WTC11 (cell line): ENCODE results near the gene SLC8A1. TPM values are rescaled to one million over a fixed set of nuclear protein-coding genes. Genes with fewer than 3 reads are reported as not detected.

Experiments used
- ATAC-seq: fragments of 200-7000 bp; cut with Tn5 transposase; 2 replicates; pipeline ENCODE4 v1.10.0; 2021; ENCODE audit warnings: mild to moderate bottlenecking, moderate library complexity
- CTCF ChIA-PET: fragments of 300-600 bp; sonication (Branson Sonifier 250); formaldehyde crosslinking; loops from one replicate; lab custom pipeline; 2021; ENCODE audit warnings: antibody characterized with exemption; lab: Charles Lee
- POLR2A ChIA-PET: fragments of 350-600 bp; sonication (Branson Sonifier 250); formaldehyde crosslinking; loops from one replicate; lab custom pipeline; 2021; ENCODE audit warnings: antibody characterized with exemption; lab: Charles Lee
- DNase-seq: peaks from one replicate; pipeline ENCODE4 v3.0.0; 2021; ENCODE audit warnings: low spot score
- H3K27ac Mint-ChIP-seq: 2 replicates; pipeline ENCODE4 v1.8.0; 2021; ENCODE audit warnings: mixed read lengths
- H3K27me3 Mint-ChIP-seq: 2 replicates; pipeline ENCODE4 v1.8.0; 2021; ENCODE audit warnings: low read depth, mild to moderate bottlenecking, moderate library complexity, mixed read lengths
- H3K36me3 Mint-ChIP-seq: 2 replicates; pipeline ENCODE4 v1.8.0; 2021; ENCODE audit warnings: mixed read lengths
- H3K4me1 Mint-ChIP-seq: 2 replicates; pipeline ENCODE4 v1.8.0; 2022; ENCODE audit warnings: mixed read lengths
- H3K4me3 Mint-ChIP-seq: 2 replicates; pipeline ENCODE4 v1.8.0; 2021; ENCODE audit warnings: mild to moderate bottlenecking, moderate library complexity, mixed read lengths
- H3K9me3 Mint-ChIP-seq: 2 replicates; pipeline ENCODE4 v1.8.0; 2021; ENCODE audit warnings: mixed read lengths
- ARID4B ChIP-seq: sonication (generic); formaldehyde crosslinking; IDR thresholded peaks from 2 replicates; pipeline ENCODE4 v1.8.0; 2023; ENCODE audit warnings: missing genetic modification reagents, mild to moderate bottlenecking, borderline replicate concordance
- CREB1 ChIP-seq: sonication (generic); formaldehyde crosslinking; IDR thresholded peaks from 2 replicates; pipeline ENCODE4 v1.8.0; 2023; ENCODE audit warnings: mild to moderate bottlenecking, missing genetic modification reagents
- E2F5 ChIP-seq: sonication (generic); formaldehyde crosslinking; IDR thresholded peaks from 2 replicates; pipeline ENCODE4 v1.8.1; 2022; ENCODE audit warnings: mild to moderate bottlenecking, moderate library complexity, missing genetic modification reagents
- FOXP1 ChIP-seq: sonication (generic); formaldehyde crosslinking; IDR thresholded peaks from 2 replicates; pipeline ENCODE4 v1.8.0; 2022; ENCODE audit warnings: missing genetic modification reagents, mild to moderate bottlenecking, moderate library complexity, borderline replicate concordance
- HMGA2 ChIP-seq: fragments of 250-450 bp; sonication (Bioruptor Pico); IDR thresholded peaks from 2 replicates; pipeline ENCODE4 v1.4.0; 2021; ENCODE audit warnings: mild to moderate bottlenecking, moderate library complexity
- JUN ChIP-seq: sonication (generic); formaldehyde crosslinking; IDR thresholded peaks from 2 replicates; pipeline ENCODE4 v1.8.0; 2023; ENCODE audit warnings: mild to moderate bottlenecking, missing genetic modification reagents
- MLX ChIP-seq: sonication (generic); formaldehyde crosslinking; IDR thresholded peaks from 2 replicates; pipeline ENCODE4 v1.8.1; 2023; ENCODE audit warnings: mild to moderate bottlenecking, missing genetic modification reagents, moderate library complexity
- PRDM15 ChIP-seq: sonication (generic); formaldehyde crosslinking; IDR thresholded peaks from 2 replicates; pipeline ENCODE4 v1.8.0; 2022; ENCODE audit warnings: missing genetic modification reagents
- USF2 ChIP-seq: sonication (generic); formaldehyde crosslinking; IDR thresholded peaks from 2 replicates; pipeline ENCODE4 v1.8.1; 2023; ENCODE audit warnings: mild to moderate bottlenecking, missing genetic modification reagents, moderate library complexity
- ZBTB21 ChIP-seq: sonication (generic); formaldehyde crosslinking; IDR thresholded peaks from 2 replicates; pipeline ENCODE4 v1.8.1; 2023; ENCODE audit warnings: mild to moderate bottlenecking, missing genetic modification reagents, borderline replicate concordance
- ZNF425 ChIP-seq: fragments of 250-450 bp; sonication (Bioruptor Pico); conservative IDR thresholded peaks from 2 replicates; pipeline ENCODE4 v1.9.0; 2021; ENCODE audit warnings: mild to moderate bottlenecking
- ZSCAN18 ChIP-seq: fragments of 250-450 bp; sonication (Bioruptor Pico); IDR thresholded peaks from 2 replicates; pipeline ENCODE4 v2.1.2; 2022; ENCODE audit warnings: mild to moderate bottlenecking, moderate library complexity
- total RNA-seq: library from RNA; stranded (reverse); gene quantifications from 3 replicates; pipeline ENCODE4 v1.2.3, GENCODE V29; 2021
- TF ChIP-seq, protein P1 (sequence below): sonication (generic); formaldehyde crosslinking; IDR thresholded peaks from 2 replicates; pipeline ENCODE4 v1.8.1; 2022; ENCODE audit warnings: mild to moderate bottlenecking, missing genetic modification reagents, moderate library complexity, borderline replicate concordance

SLC8A1 gene
- total RNA-seq, 1 experiment from 2014 or later: 2.6 TPM

DNA sequence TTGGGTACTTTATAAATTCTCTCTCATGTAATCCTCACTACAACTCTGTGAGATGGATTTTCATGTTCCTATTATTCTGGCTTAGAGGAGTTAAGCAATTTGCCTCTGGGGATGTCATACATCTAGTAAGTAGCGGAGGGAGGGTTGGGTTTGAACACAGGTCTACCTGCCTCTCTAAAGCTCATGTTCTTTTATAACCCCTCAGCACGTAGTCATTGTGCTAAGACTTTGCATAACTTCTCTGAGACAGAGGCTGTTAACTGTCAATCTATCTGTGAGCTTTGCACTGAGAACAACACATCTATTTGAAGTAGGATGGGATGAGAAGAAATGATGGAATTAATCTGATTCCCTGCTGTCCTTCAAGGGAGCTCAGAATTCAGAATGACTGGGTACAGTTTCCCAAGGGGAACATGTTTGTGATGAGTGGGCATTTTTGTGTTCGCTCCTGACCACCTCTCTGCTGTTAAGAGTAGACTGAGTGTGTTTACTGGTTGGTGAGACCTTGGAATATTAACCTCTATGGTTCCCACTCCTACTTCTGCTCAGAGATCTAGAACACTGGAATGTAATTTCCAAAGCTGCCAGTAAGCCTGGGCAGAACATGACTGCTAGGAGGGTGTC is 320.7 kb downstream of the SLC8A1 start (continued):
- no peak for TF ChIP-seq ARID4B (CRISPR knock-in tag)

DNA sequence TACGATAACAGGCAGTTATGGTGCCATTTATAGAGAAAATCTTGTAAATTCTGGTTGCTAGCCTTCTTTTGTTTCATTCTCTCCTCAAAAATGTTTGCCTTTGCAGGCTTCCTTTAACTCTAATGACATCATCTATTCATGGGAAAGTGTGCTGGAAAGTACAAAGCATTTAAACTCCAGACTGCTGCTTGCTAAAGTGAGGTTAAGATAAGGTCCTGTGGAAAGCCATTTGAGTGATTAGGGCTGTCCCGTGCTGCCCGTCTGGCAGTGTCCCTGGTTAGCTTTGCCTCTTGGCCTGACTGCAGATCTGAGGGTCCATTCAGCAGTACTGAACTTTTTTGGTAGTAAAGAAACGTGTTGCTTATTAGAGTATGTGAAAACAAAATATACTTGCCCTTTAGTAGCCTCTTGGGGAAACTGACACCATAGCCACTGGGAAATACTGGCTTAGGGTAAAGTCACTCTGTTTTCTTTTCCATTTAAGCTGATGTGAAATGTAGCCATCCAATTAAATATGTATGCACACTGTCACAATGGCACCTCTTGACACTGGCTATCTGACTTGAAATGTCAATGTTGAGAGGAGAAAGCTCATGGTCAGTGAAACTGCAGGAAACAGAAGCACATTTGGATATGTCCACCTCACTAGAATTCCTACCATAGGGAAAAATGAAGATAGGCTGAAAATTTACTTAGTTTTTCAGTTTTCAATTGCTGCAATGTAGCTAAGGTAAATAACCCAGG is 321.5 kb downstream of the SLC8A1 start:
- Mint-ChIP-seq H3K4me1 (peaks cover 6% of the 10 kb centered on the region; the same call in 1 of the 2 replicates), H3K36me3 (no peaks in the 10 kb centered on the region), H3K27me3 (no peaks in the 10 kb centered on the region), H3K4me3 (no peak overlapping the region), H3K9me3 (no peaks in the 10 kb centered on the region), H3K27ac (no peak overlapping the region)
- DNase-seq: no peak
- TF ChIP-seq, protein P1, sequence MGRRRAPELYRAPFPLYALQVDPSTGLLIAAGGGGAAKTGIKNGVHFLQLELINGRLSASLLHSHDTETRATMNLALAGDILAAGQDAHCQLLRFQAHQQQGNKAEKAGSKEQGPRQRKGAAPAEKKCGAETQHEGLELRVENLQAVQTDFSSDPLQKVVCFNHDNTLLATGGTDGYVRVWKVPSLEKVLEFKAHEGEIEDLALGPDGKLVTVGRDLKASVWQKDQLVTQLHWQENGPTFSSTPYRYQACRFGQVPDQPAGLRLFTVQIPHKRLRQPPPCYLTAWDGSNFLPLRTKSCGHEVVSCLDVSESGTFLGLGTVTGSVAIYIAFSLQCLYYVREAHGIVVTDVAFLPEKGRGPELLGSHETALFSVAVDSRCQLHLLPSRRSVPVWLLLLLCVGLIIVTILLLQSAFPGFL (CRISPR knock-in tag): no peak
- TF ChIP-seq MLX (CRISPR knock-in tag): no peak
- TF ChIP-seq HMGA2 (CRISPR knock-in tag): no peak
- no peak for TF ChIP-seq PRDM15 (CRISPR knock-in tag)
- no peak for TF ChIP-seq FOXP1 (CRISPR knock-in tag)
- no peak for TF ChIP-seq USF2 (CRISPR knock-in tag)
- no peak for TF ChIP-seq JUN (CRISPR knock-in tag)
- no peak for TF ChIP-seq CREB1 (CRISPR knock-in tag)
- no peak for TF ChIP-seq ZNF425 (CRISPR knock-in tag)
- no peak for TF ChIP-seq E2F5
- TF ChIP-seq ZBTB21 (CRISPR knock-in tag): no peak
- no peak for TF ChIP-seq ZSCAN18 (CRISPR knock-in tag)
- CTCF ChIA-PET: interaction anchor here (1.4 kb wide), 1 partner anchor 14 kb away, joined by 4 read pairs; no protein-coding TSS in a partner anchor
- no peak for ATAC-seq
- POLR2A ChIA-PET: no interaction called here
